GM23338 (cell line): ENCODE measurements around the gene PRPF40B. TPM values are rescaled to one million over a fixed set of nuclear protein-coding genes. Genes with fewer than 3 reads are reported as not detected.

Experiments used
- ATAC-seq: fragments of 200-7000 bp; cut with Tn5 transposase; 3 replicates; pipeline ENCODE4 v1.9.1; 2020
- DNase-seq: peaks from one replicate; pipeline ENCODE4 v3.0.0-alpha.2; 2015; ENCODE audit warnings: low spot score
- H2AFZ ChIP-seq: fragments of 200-600 bp; sonication (generic); 2 replicates; pipeline ENCODE4 v1.8.0; 2016; ENCODE audit warnings: antibody characterized with exemption, mild to moderate bottlenecking, moderate library complexity
- H3F3A ChIP-seq: fragments of 200-600 bp; sonication (generic); replicated peaks from 2 replicates; pipeline ENCODE4 v1.8.0; 2017; ENCODE audit warnings: antibody characterized with exemption, mixed run types, low read depth
- H3K27ac ChIP-seq: fragments of 200-600 bp; sonication (generic); 2 replicates; pipeline ENCODE4 v1.6.1; 2016; ENCODE audit warnings: low read depth
- H3K27me3 ChIP-seq: fragments of 200-600 bp; sonication (generic); 2 replicates; pipeline ENCODE4 v1.8.0; 2016; ENCODE audit warnings: mild to moderate bottlenecking, mixed run types, moderate library complexity; ENCODE audit not compliant: insufficient read depth
- H3K36me3 ChIP-seq: fragments of 200-600 bp; sonication (generic); 2 replicates; pipeline ENCODE4 v1.8.0; 2016; ENCODE audit warnings: mild to moderate bottlenecking; ENCODE audit not compliant: insufficient read depth
- H3K4me1 ChIP-seq: fragments of 200-600 bp; sonication (generic); 2 replicates; pipeline ENCODE4 v1.8.0; 2016; ENCODE audit warnings: mild to moderate bottlenecking, moderate library complexity; ENCODE audit not compliant: insufficient read depth
- H3K4me2 ChIP-seq: fragments of 200-600 bp; sonication (generic); 2 replicates; pipeline ENCODE4 v1.7.1; 2017; ENCODE audit warnings: mixed run types
- H3K4me3 ChIP-seq: fragments of 200-600 bp; sonication (generic); 2 replicates; pipeline ENCODE4 v1.6.1; 2016; ENCODE audit warnings: mixed run types
- H3K79me2 ChIP-seq: fragments of 200-600 bp; sonication (generic); replicated peaks from 2 replicates; pipeline ENCODE4 v1.8.0; 2017; ENCODE audit warnings: mild to moderate bottlenecking; ENCODE audit not compliant: insufficient read depth
- H3K9me2 ChIP-seq: fragments of 200-600 bp; sonication (generic); 2 replicates; pipeline ENCODE4 v1.8.0; 2017; ENCODE audit not compliant: insufficient read depth
- H4K20me1 ChIP-seq: fragments of 200-600 bp; sonication (generic); replicated peaks from 2 replicates; pipeline ENCODE4 v1.8.0; 2017; ENCODE audit warnings: mild to moderate bottlenecking; ENCODE audit not compliant: insufficient read depth
- H3K27ac Mint-ChIP-seq: 2 replicates; pipeline ENCODE4 v1.8.0; 2020; ENCODE audit warnings: inconsistent platforms, mild to moderate bottlenecking, moderate library complexity, mixed read lengths
- H3K27me3 Mint-ChIP-seq: 3 replicates; pipeline ENCODE4 v1.8.0; 2022; ENCODE audit warnings: low read depth, mild to moderate bottlenecking, moderate library complexity, mixed read lengths, inconsistent platforms; ENCODE audit not compliant: insufficient read depth, poor library complexity
- H3K36me3 Mint-ChIP-seq: 3 replicates; pipeline ENCODE4 v1.8.0; 2021; ENCODE audit warnings: low read depth, mild to moderate bottlenecking, inconsistent platforms, moderate library complexity, mixed read lengths
- H3K4me1 Mint-ChIP-seq: 3 replicates; pipeline ENCODE4 v1.8.0; 2020; ENCODE audit warnings: mild to moderate bottlenecking, inconsistent platforms, mixed read lengths
- H3K4me3 Mint-ChIP-seq: 3 replicates; pipeline ENCODE4 v1.8.0; 2021; ENCODE audit warnings: moderate library complexity, mild to moderate bottlenecking, inconsistent platforms, mixed read lengths
- H3K9me3 Mint-ChIP-seq: 3 replicates; pipeline ENCODE4 v1.8.0; 2020; ENCODE audit warnings: moderate library complexity, mild to moderate bottlenecking, inconsistent platforms, mixed read lengths
- CREB1 ChIP-seq: fragments of 250-450 bp; sonication (Bioruptor Pico); IDR thresholded peaks from 2 replicates; pipeline ENCODE4 v1.5.0; 2020; ENCODE audit warnings: low read depth, mild to moderate bottlenecking, moderate library complexity
- CTCF ChIP-seq, 2 experiments: fragments of 200-600 bp in 1 of 2; sonication (generic) in 1 of 2; conservative IDR thresholded peaks; 2 replicates each; pipeline versions ENCODE4 v1.5.1 to v1.6.1; 2016 to 2017; ENCODE audit warnings: antibody characterized with exemption in 2 of 2, low read depth in 2 of 2, mild to moderate bottlenecking in 2 of 2, moderate library complexity in 1 of 2
- ETS1 ChIP-seq: IDR thresholded peaks from 2 replicates; pipeline ENCODE4 v1.6.1; 2016; ENCODE audit warnings: antibody characterized with exemption
- EZH2 ChIP-seq: fragments of 200-600 bp; sonication (generic); IDR thresholded peaks from one replicate; pipeline ENCODE4 v1.8.0; 2017; ENCODE audit warnings: antibody characterized with exemption, mild to moderate bottlenecking, low read depth; ENCODE audit not compliant: unreplicated experiment
- EZH2phosphoT487 ChIP-seq: fragments of 200-600 bp; sonication (generic); IDR thresholded peaks from one replicate; pipeline ENCODE4 v1.8.1; 2018; ENCODE audit warnings: antibody characterized with exemption; ENCODE audit not compliant: unreplicated experiment
- JUNB ChIP-seq: IDR thresholded peaks from one replicate; pipeline ENCODE4 v1.6.1; 2016; ENCODE audit warnings: antibody characterized with exemption; ENCODE audit not compliant: unreplicated experiment
- NANOG ChIP-seq: IDR thresholded peaks from 2 replicates; pipeline ENCODE4 v1.6.1; 2016; ENCODE audit warnings: antibody characterized with exemption, borderline replicate concordance
- POLR2AphosphoS5 ChIP-seq: IDR thresholded peaks from 2 replicates; pipeline ENCODE4 v1.6.1; 2016; ENCODE audit warnings: antibody characterized with exemption, low read depth
- REST ChIP-seq: IDR thresholded peaks from one replicate; pipeline ENCODE4 v1.6.1; 2018; ENCODE audit warnings: antibody characterized with exemption; ENCODE audit not compliant: unreplicated experiment
- STAT1 ChIP-seq: IDR thresholded peaks from one replicate; pipeline ENCODE4 v1.6.1; 2016; ENCODE audit warnings: antibody characterized with exemption; ENCODE audit not compliant: unreplicated experiment
- ZNF114 ChIP-seq: fragments of 250-450 bp; sonication (Bioruptor Pico); IDR thresholded peaks from 2 replicates; pipeline ENCODE4 v1.5.0; 2020; ENCODE audit warnings: mild to moderate bottlenecking, moderate library complexity
- polyA plus RNA-seq: library from polyadenylated mRNA; unstranded; fragments of >200 nt; fragmentation: Nextera tagmentation; extraction: Ambion mirVana; gene quantifications from 2 replicates; pipeline ENCODE4 v1.2.1, GENCODE V29; 2016
- total RNA-seq: library from RNA; depleted of rRNA; stranded (reverse); fragments of >200 nt; shearing (Covaris generic); gene quantifications from 2 replicates; pipeline ENCODE4 v1.2.3, GENCODE V29; 2014

PRPF40B gene
- total and polyA plus RNA-seq, 2 experiments from 2014 or later, result 17.9 to 19.0 TPM

GRCh38 chr12:49616533-49617219, 6.7 kb upstream of the PRPF40B start:
- peaks cover 11% of the 10 kb centered on the region for H3K27me3 Mint-ChIP-seq
- no peaks in the 10 kb centered on the region for H4K20me1 ChIP-seq
- peaks cover 12% of the 10 kb centered on the region; the same call in 1 of the 2 replicates for H3K27me3 ChIP-seq
- no peak overlapping the region for H3K4me3 ChIP-seq
- no peaks in the 10 kb centered on the region for H3K36me3 ChIP-seq
- H3K9me3 Mint-ChIP-seq, result no peaks in the 10 kb centered on the region; the same call in 2 of the 3 replicates
- H3K79me2 ChIP-seq, result no peaks in the 10 kb centered on the region
- no peaks in the 10 kb centered on the region for H3F3A ChIP-seq
- H3K4me1 Mint-ChIP-seq, result peaks cover 27% of the 10 kb centered on the region
- H3K4me1 ChIP-seq, result peaks cover 16% of the 10 kb centered on the region
- H3K9me2 ChIP-seq, result no peaks in the 10 kb centered on the region
- TF ChIP-seq CTCF (conservative IDR thresholded peaks at IDR 0.05; ENCODE audit: low read depth in 2 of 2) (no peak), POLR2AphosphoS5 (no peak), ZNF114 (CRISPR knock-in tag) (no peak), CREB1 (CRISPR knock-in tag) (no peak), STAT1 (no peak), EZH2 (no peak)
- ATAC-seq, result peak; percentile 39; the same call in 1 of the 3 replicates
- no peak overlapping the region for H3K4me3 Mint-ChIP-seq
- H3K4me2 ChIP-seq, result no peak overlapping the region
- no peaks in the 10 kb centered on the region; the same call in 2 of the 3 replicates for H3K36me3 Mint-ChIP-seq
- no peak overlapping the region for H3K27ac Mint-ChIP-seq
- H3K27ac ChIP-seq, result no peak overlapping the region
- no peak for DNase-seq
- peak overlapping the region; percentile 9; the same call in 1 of the 2 replicates for H2AFZ ChIP-seq

- peaks cover 16% of the 10 kb centered on the region for H3K27me3 Mint-ChIP-seq
- H2AFZ ChIP-seq, result peak overlapping the region; percentile 70; the same call in 1 of the 2 replicates
- ATAC-seq, result no peak
- TF ChIP-seq POLR2AphosphoS5 (no peak), NANOG (no peak), CTCF (conservative IDR thresholded peaks at IDR 0.05; ENCODE audit: low read depth in 2 of 2) (no peak), EZH2phosphoT487 (no peak), REST (no peak), ETS1 (no peak), JUNB (no peak)
These were observed 4.8 kb upstream of the PRPF40B start for GRCh38 chr12:49618576-49618975.

More at GRCh38 chr12:49618576-49618975, 4.8 kb upstream of the PRPF40B start:
- Mint-ChIP-seq H3K4me3 (no peak overlapping the region), H3K36me3 (no peaks in the 10 kb centered on the region; the same call in 2 of the 3 replicates), H3K4me1 (peaks cover 34% of the 10 kb centered on the region), H3K27ac (no peak overlapping the region), H3K9me3 (no peaks in the 10 kb centered on the region; the same call in 2 of the 3 replicates)
- H3K4me3 ChIP-seq, result no peak overlapping the region
- H3K4me2 ChIP-seq, result no peak overlapping the region
- no peaks in the 10 kb centered on the region for H4K20me1 ChIP-seq
- DNase-seq, result no peak
- peaks cover 6% of the 10 kb centered on the region; the same call in 1 of the 2 replicates for H3F3A ChIP-seq
- no peaks in the 10 kb centered on the region for H3K9me2 ChIP-seq
- H3K27ac ChIP-seq, result no peak overlapping the region
- H3K79me2 ChIP-seq, result no peaks in the 10 kb centered on the region
- peaks cover 19% of the 10 kb centered on the region for H3K4me1 ChIP-seq
- peaks cover 15% of the 10 kb centered on the region; the same call in 1 of the 2 replicates for H3K27me3 ChIP-seq
- no peaks in the 10 kb centered on the region for H3K36me3 ChIP-seq
